Iris pigment epithelial cell (primary cell): Measurements from ENCODE around the gene PAX3.

ENCODE experiments used
- DNase-seq: peaks from one replicate; pipeline ENCODE4 v3.0.0-alpha.2; 2011; ENCODE audit warnings: low read depth

PAX3 gene

DNA sequence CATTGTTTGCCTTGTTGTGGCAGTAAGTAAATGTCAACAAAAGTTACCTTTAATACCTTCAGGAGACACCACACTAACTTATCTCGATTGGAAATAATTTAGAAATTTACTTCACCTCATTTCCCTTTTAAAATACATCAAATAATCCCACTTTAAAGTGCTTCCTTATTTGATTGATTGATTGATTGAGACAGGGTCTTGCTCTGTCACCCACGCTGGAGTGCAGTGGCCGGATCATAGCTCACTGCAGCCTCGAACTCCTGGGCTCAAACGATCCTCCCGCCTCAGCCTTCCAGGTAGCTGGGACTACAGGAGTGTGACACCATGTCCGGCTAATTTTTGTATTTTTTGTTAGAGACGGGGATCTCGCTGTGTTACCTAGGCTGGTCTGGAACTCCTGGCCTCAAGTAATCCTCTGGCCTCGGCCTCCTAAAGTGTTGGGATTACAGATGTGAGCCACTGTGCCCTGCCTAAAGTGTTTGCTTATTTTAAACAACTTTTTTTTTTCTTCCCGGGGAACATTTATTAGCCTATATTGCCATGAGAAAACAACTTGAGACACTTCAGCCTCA, 12.0 kb upstream of the PAX3 start:
- no peak for DNase-seq

DNA sequence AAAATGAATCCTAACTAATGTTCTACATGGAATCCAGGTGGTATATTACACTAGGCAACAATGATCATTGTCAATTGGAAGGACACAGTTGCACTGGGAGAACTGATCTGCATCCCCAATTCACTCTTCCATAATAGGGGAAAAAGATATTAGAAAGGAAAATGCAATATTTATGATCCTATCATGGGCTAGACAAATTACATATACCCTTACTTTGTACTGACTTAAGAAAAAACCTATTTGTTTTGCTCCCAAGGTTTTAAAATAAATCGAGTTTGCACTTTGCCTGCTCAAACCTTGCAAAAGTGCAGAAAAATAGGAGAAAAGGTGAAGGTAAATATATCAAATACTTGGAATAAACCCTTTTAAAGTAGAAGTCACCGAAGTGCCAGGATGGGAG, 11.0 kb upstream of the PAX3 start:
- DNase-seq: no peak

DNA sequence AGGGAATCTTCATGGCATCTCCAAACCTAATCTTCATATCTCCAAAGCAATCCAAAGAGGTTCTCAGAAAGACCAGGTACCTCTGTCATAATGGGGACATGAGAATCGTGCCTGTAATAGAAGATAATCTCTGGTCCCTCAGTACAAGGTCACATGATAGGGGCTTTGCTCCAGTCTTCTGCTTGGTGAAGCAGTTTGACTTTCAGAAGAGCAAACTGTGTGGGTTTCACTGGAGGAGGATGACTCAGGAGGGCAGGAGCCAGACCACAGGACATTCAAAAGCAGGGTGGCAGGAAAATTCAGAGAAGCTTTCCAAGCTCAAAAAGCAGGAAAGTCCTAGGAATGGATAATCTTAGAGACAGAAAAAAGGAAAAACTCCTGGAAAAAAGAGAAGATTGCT, 10.6 kb upstream of the PAX3 start:
- no peak for DNase-seq

- no peak for DNase-seq
Observed at GRCh38 chr2:222307978-222308730, 9.4 kb upstream of the PAX3 start.

- no peak for DNase-seq
Observed at GRCh38 chr2:222307143-222307756, 8.5 kb upstream of the PAX3 start.

DNA sequence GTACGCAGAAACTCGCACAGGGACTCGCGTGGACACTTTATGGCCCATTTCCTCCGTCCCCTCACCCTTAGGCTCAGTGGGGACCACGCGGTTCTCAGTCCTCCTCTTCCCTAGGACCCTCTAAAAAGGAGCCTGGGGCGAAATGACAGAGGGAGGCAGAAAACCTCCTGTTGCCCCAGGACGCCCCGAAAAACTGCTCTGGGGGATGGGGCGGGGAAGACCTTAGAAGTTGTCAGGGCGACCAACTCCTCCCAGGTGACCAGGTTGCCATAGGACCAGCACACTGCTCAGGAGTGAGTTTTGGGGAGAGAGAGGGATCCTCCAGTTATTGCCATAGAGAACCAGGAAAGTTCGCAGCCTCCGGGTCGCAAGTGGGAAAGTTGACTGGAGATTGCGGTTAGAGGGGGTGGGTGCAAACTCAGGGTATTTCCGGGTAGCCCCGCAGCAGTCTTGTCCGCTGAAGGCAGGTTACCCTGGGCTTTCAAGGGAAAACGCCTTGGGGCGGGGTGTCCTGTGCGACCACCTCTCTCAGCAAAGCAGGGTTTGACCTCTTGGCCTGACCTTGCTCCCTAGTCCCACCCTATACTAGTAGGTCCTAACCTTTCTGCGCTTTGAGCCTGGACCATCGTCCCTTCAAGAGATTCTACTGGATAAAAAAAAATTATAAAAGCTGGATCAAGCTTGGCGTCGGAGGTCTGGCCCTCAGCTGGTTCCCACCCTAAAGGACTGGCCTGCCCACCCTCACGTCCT, 7.8 kb upstream of the PAX3 start:
- no peak for DNase-seq

- DNase-seq: no peak
Observed at GRCh38 chr2:222305516-222306392, 7.0 kb upstream of the PAX3 start.

GRCh38 chr2:222304737-222305515, 6.1 kb upstream of the PAX3 start:
- DNase-seq: no peak

GRCh38 chr2:222303828-222304736, 5.3 kb upstream of the PAX3 start:
- DNase-seq: no peak

DNA sequence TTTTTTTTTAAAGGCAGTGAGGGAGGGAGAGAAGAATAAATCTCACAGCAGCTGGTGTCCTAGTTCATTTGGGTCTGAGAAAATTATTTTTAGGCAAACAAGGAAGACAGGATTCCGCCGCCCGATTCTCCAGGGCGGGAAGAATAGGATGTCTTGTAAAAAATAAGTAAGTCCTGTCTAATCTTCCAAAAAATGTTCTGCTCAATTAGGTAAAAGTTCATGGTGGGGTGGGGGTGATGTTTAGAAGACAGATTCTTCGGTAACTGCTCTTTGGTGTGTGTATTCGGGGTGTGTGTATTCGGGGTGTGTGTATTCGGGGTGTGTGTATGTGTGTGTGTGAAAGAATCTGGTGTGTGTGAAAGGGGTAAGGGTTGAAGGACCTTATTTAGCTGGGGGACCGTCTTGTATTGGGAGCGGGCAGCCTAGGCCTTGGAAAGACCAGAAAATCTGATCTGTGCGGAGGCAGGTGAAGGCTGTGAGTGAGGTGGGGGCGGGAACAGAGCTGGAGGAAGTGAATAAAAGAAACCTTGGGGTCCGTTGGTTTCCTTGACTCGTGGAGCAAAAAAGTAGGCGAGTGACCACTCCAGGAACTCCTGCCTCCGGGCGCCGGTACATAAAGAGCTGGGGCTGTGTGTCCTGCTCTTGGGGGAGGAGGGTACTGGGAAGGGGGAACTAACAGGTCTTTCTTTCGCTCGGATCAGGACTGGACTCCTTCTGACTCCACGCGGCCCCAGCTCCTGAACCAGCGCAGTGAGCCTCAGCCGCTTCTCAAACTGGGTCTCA, 4.4 kb upstream of the PAX3 start:
- DNase-seq: no peak

DNA sequence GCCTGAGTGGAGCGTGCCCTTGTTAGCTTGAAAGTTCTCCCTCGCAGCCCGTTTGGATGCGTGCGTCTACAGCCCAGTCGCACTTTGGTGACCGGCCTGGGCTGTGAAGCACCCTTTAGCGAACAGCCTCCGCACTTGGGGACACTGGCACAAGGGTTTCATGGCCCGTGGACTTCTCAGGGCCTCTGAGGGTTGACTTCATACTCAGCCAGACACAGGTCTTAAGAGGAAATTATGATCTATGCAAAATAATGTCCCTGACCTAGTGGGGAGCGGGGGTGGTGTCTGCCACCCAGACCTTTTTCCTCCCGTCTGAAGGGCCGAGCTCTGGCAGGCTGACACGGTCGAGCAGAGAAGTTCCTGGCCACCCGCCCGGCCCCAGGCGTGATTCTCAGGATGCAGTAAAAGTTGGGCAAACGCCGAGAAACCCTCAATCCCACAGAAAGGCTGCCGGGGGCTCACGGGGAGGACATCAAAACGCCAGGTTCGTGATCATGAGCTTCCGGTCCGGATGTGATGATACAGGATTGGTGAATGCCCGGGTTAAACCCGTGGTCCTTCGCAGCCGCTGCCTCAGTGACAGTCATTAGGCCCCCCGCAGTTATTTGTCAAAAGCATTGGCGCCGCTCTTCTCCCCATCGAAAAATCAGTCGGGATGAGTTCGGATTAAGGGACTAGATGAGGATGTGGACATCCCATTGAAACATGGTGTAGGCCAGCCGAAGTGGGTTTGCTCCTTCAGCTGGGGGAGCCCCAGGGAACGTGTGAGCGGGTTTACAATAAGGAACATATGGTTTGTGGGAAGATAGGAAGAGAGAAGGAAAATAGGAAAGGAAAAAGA, 3.6 kb upstream of the PAX3 start:
- DNase-seq: no peak

- no peak for DNase-seq
Observed at GRCh38 chr2:222301796-222302118, 3.0 kb upstream of the PAX3 start.

- no peak for DNase-seq
Observed at GRCh38 chr2:222301053-222301795, 2.4 kb upstream of the PAX3 start.

DNA sequence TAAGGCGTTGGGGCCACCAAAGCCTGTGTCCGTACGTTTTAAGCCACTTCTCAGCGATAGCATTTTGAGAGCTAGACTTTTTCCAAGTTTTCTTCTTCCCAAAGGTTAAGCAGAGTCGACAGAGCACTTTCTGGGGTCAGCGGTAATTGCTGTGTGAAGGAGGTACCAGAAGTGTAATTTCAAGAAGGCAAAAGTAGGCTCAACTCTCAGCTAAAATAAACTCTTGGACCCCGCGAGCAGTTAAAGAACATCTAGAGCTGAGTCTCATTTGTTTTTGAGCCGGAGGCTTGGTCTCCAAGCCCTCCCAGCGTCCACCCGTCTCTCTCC, 1.9 kb upstream of the PAX3 start:
- no peak for DNase-seq

DNA sequence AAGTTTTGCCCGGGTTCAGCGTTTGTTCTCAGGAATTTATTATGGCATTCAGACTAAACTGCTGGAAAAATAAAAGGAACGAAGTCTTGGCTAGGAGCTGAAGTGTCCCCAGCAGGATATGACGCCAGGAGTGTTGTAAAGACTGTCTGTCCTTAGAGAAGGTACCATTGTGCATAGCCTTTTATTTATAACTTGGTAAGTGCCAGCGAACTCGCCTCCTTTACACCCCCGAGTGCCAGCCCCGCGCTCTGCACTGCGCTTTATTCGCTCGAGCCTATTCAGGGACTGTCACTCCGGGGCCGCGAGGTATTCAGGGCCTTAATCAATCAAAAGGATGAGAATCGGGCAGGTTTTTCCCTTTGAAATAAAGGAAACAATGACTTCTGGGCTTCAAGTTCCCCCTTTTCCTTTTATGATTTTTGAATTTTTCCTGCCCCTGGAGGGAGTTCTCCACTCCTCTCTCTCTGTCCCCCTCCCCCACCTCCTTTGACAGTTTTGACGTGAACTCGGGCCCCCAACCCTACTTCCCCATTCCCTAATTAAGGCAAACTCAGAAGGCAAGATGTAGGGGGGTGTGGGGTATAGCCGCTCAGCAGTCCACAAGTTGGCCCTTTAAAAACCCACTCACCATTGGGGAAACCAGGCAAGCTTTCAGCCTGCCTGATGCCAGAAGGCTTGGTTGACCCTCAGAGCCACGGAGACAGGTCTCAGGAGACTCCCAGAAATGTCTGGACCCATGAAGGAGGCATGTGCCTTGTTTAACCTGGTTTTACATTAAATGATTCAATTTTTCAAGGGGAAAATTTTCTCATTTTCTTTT, 1.3 kb upstream of the PAX3 start:
- no peak for DNase-seq

DNA sequence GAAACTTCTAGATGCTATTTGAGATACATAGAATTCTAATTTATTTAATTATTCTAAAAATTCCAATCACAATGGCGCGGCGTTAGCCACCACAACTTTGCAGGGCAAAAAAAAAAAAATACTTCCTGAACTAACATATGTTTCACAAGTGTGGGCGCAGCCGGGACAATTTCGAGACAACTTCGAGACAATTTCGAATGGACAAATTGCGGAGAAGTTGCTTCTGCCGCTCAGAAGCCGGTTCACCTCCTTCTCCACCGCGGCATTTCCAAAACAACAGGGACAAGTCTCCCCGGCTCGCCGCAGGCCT, 842 bp downstream of the PAX3 start:
- no peak for DNase-seq

GRCh38 chr2:222297600-222297935, 1.2 kb downstream of the PAX3 start:
- DNase-seq: no peak
